AG09309 (cell line): Measurements from ENCODE around the gene COL6A5.

Experiments
- DNase-seq: peaks from one replicate; pipeline ENCODE4 v3.0.0-alpha.2; 2010; ENCODE audit warnings: low read depth
- H3K4me3 ChIP-seq: 2 replicates; pipeline ENCODE4 v1.5.1; 2011; ENCODE audit warnings: mild to moderate bottlenecking, low read depth, low read length, moderate library complexity; ENCODE audit not compliant: control insufficient read depth
- TF ChIP-seq, protein P1 (sequence below): IDR thresholded peaks from 2 replicates; pipeline ENCODE4 v1.5.1; 2011; ENCODE audit warnings: mild to moderate bottlenecking, low read depth, low read length, inconsistent platforms; ENCODE audit not compliant: insufficient read depth, control insufficient read depth; ENCODE audit errors: missing control alignments

The COL6A5 gene

DNA sequence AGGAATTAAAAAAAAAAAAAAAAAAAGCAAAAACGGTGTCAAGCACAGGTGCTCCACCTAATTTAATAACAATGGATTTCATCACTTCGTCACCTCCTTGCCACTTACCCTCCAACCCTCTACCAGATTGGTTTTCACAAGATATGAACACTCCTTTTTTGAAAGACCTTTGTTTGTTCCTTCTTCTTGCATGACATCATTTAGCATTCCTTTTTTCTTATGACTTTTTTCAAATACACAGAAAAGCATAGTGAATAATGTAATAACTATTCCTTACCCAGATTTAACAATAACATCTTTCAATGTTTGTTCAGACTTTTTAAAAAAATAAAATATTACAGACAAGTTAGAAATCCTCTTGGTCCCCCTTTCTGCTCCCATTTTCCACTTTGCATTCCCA, 187.8 kb downstream of the COL6A5 start:
- TF ChIP-seq, protein P1, sequence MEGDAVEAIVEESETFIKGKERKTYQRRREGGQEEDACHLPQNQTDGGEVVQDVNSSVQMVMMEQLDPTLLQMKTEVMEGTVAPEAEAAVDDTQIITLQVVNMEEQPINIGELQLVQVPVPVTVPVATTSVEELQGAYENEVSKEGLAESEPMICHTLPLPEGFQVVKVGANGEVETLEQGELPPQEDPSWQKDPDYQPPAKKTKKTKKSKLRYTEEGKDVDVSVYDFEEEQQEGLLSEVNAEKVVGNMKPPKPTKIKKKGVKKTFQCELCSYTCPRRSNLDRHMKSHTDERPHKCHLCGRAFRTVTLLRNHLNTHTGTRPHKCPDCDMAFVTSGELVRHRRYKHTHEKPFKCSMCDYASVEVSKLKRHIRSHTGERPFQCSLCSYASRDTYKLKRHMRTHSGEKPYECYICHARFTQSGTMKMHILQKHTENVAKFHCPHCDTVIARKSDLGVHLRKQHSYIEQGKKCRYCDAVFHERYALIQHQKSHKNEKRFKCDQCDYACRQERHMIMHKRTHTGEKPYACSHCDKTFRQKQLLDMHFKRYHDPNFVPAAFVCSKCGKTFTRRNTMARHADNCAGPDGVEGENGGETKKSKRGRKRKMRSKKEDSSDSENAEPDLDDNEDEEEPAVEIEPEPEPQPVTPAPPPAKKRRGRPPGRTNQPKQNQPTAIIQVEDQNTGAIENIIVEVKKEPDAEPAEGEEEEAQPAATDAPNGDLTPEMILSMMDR = no peak
- H3K4me3 ChIP-seq = no peak overlapping the region
- DNase-seq = no peak
